DOHH2 (cell line): Measurements from ENCODE around the gene PCDH7.

Source experiments
- CTCF ChIP-seq: fragments of 200-600 bp; sonication (generic); IDR thresholded peaks from one replicate; pipeline ENCODE4 v1.5.1; 2014; ENCODE audit warnings: antibody characterized with exemption, mild to moderate bottlenecking, low read depth, low read length; ENCODE audit not compliant: poor library complexity, severe bottlenecking
- EZH2phosphoT487 ChIP-seq: fragments of 200-600 bp; sonication (generic); IDR thresholded peaks from 2 replicates; pipeline ENCODE4 v1.6.1; 2017; ENCODE audit warnings: borderline replicate concordance, mild to moderate bottlenecking, antibody characterized with exemption, low read length, moderate library complexity, mixed read lengths

GRCh38 chr4:30776451-30776850 is 56.3 kb downstream of the PCDH7 start:
- TF ChIP-seq CTCF (no peak), EZH2phosphoT487 (no peak)
